GM12875 (cell line): Measurements from ENCODE around the gene PURB.
A peak's percentile ranks its signal among the peaks of the same experiment; 100 is the strongest.
"Not testable (repeated sequence)": the region's sequence is repeated elsewhere in the genome, so short reads cannot be mapped to it uniquely, and the experiment has no call there.

Experiments
- H3K4me3 ChIP-seq: one replicate; pipeline ENCODE4 v1.5.1; 2011; ENCODE audit warnings: low read depth, low read length, control low read depth
- TF ChIP-seq, protein P1 (sequence below): IDR thresholded peaks from 2 replicates; pipeline ENCODE4 v1.5.1; 2011; ENCODE audit warnings: low read depth, mild to moderate bottlenecking, control low read depth, inconsistent platforms, low read length, moderate library complexity, borderline replicate concordance; ENCODE audit not compliant: insufficient read depth

The PURB gene

DNA sequence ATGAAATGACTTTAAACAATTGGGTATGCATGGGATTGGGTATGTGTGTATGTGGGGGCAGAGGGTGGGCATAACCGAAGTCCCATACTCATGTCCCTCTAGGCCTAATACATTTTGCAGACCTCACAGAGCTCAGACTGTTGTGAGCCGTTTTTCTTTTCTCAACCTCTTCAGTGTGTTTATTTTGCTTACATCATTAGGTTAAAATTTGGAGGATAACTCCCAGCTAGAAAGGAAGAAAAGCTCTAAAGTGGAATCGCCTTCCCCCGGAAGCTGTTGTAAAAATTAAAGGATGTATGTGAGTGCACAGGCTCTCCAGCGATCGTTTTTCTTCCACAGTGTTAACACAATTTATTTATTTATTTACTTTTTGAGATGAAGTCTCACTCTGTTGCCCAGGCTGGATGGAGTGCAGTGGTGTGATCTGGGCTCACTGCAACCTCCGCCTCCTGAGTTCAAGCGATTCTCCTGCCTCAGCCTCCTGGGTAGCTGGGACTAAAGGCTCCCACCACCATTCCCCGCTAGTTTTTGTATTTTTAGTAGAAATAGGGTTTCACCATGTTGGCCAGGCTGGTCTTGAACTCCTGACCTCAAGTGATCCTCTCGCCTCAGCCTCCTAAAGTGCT lies 36.0 kb downstream of the PURB start:
- H3K4me3 ChIP-seq, result no peak overlapping the region
- TF ChIP-seq, protein P1, sequence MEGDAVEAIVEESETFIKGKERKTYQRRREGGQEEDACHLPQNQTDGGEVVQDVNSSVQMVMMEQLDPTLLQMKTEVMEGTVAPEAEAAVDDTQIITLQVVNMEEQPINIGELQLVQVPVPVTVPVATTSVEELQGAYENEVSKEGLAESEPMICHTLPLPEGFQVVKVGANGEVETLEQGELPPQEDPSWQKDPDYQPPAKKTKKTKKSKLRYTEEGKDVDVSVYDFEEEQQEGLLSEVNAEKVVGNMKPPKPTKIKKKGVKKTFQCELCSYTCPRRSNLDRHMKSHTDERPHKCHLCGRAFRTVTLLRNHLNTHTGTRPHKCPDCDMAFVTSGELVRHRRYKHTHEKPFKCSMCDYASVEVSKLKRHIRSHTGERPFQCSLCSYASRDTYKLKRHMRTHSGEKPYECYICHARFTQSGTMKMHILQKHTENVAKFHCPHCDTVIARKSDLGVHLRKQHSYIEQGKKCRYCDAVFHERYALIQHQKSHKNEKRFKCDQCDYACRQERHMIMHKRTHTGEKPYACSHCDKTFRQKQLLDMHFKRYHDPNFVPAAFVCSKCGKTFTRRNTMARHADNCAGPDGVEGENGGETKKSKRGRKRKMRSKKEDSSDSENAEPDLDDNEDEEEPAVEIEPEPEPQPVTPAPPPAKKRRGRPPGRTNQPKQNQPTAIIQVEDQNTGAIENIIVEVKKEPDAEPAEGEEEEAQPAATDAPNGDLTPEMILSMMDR, result no peak

DNA sequence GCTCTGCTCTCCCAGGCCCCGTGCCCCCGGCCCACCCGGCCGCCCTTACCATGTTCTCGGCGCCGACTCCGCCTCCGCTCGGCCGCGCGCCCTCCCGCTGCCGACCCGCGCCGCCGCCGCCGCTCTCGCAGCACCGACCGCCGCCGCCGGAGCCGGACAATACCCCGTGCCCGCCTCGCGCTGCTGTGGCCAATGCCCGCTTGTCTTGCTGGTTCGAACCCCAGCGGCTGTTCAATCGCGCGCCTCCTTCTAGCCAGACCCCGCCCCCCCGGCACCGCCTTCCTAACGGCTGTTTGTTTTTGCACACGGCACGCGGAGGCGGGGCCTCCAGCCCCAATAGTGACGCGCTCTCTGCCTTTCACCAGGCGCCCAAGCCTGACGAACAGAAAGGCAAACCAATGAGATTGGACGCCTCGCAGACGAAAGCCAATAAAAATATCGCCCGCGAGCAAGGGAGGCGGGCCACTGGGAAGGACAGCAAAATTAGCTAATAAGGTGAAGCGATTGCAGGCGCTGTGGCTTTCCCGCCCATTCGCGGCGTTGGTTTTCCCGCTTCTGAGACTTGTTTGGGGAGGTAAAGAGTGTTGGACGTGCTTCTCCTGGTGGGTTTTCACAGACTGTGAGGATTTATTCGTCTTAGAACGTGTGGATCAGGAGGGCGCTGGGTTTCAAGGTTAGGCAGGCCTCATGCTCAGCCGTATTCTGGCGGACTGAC lies 37.3 kb downstream of the PURB start, which contains the start of gene H2AZ2:
Gene H2AZ2 (minus strand): TSS at position 168 of the 715 bp plus-strand sequence. CDS start 116 bp downstream, at position 52.
- TF ChIP-seq, protein P1, result no peak
- peak within 1 kb of the TSS; percentile 87 for H3K4me3 ChIP-seq

DNA sequence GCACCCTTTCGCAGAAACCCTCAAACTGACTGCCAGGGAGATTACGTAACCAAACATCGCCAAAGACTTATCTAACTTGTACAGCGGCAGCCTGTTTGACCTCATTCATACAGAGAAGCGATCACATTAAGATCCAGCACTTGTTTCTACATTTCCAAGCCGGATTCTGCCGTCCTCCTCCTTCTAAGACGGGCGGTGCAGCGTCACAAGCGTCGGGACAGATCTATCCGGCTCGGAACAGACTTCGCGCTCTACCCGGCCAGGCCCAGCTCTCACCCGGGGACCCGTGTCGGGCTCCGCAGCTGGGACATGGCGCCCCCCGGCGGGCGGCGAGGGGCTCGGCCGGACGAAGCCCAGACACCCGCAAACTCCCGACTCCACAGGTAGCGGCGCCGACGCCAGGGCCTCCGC lies 37.8 kb downstream of the PURB start:
- TF ChIP-seq, protein P1, result peak; percentile 91
- peak overlapping the region; percentile 87 for H3K4me3 ChIP-seq

DNA sequence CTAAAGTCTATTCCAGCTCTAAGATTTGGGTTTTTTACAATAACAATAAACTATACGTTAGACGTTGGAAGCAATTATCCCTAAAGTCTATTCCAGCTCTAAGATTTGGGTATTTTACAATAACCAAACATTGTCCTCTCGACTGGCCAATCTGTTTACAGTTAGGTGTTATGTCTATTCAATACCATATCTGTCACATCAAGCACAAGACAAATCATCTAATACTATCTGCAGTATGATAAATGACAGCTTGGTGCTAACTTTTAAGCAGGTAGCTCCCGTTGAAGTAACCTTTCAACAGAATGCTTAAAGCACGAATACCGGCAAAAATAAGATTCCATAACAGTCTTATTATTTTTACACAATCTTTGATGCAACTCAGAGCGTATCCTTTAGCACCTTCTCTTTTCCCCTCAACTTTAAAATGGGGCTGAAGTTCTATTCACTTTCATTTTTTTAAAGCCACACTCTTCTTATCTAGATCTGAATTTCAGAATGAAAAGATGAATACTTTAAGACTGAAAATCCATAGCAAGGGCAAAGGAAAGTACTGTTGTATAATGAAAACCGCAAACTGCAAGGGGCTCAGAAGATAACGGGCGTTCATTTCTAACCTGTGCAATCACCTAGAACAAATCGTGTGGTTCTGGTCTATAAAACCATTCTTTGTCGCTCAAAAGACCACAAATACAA lies 38.4 kb downstream of the PURB start:
- H3K4me3 ChIP-seq, result peak overlapping the region; percentile 87
- TF ChIP-seq, protein P1, result no peak

DNA sequence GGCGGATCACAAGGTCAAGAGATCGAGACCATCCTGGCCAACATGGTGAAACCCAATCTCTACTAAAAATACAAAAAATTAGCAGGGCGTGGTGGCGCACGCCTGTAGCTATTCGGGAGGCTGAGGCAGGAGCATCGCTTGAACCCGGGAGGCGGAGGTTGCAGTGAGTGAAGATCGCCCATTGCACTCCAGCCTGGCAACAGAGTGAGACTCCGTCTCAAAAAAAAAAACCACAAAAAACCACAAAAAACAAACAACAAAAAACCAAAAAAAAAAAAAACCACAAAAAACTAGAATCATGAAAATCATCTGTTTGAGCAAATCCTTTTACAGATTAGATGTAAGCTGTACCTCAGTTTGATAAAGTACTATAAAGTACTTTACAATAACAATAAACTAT lies 38.9 kb downstream of the PURB start:
- peak overlapping the region; percentile 87 for H3K4me3 ChIP-seq

DNA sequence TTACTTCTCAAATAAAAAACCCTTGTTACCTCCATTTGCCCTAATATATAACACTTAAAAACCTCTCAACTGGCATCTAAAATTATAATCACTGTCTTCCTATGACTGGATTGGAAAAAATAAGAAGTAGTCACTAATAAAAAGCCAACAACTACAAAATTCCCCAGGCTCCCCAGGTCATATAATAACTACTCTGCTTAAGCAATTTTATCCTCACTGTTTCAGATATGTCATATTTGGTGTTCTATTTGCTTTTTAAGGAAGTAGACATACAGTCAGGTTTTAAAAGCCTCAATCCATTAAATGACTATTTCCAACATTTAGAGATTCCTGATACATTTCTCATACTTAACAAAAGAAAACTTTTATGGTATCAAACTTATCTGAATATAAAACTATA lies 39.9 kb downstream of the PURB start:
- TF ChIP-seq, protein P1, result no peak
- no peak overlapping the region for H3K4me3 ChIP-seq

DNA sequence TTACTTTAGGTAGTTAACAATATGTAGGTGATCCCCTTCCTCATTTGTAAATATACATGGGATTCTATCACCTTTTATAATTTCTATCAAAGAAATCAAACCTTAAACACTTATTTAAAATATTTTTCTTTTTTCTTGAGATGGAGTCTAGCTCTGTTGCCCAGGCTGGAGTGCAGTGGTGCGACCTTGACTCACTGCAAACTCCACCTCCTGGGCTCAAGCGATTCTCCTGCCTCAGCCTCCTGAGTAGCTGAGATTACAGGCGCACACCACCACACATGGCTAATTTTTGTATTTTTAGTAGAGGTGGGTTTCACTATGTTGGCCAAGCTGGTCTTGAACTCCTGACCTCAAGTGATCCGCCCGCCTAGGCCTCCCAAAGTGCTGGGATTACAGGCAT lies 41.9 kb downstream of the PURB start:
- not testable (repeated sequence) for H3K4me3 ChIP-seq

DNA sequence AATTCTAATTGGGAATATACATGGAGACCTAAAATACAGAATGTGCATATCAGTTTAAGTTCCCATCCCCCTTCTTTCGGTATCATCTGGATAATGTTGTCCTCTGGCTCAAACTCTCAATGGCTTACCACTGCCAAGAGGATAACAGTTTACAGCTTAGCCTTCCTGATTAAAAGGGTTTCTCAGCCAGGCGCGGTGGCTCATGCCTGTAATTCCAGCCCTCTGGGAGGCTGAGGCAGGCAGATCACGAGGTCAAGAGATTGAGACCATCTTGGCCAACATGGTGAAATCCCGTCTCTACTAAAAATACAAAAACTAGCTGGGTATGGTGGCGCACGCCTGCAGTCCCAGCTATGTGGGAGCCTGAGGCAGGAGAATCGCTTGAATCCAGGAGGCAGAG lies 42.7 kb downstream of the PURB start:
- not testable (repeated sequence) for H3K4me3 ChIP-seq
